Measurements from ENCODE around the gene SPANXN4. TPM values are rescaled to one million over a fixed set of nuclear protein-coding genes. Genes with fewer than 3 reads are reported as not detected.

The SPANXN4 gene
- total RNA-seq, 1 donor from 2014 or later: not detected

- no peak overlapping the region for H3K4me3 Mint-ChIP-seq (ENCODE audit: unreplicated experiment)
- no peaks in the 10 kb centered on the region for H3K27me3 Mint-ChIP-seq (ENCODE audit: low read depth, unreplicated experiment)
- H3K27ac ChIP-seq (ENCODE audit: low read depth, low read length): no peak overlapping the region
- H3K4me3 ChIP-seq (ENCODE audit: insufficient read depth, low read depth, low read length): no peak overlapping the region
- no peak for TF ChIP-seq CTCF (IDR thresholded peaks at IDR 0.05; ENCODE audit: insufficient read depth, low read depth, low read length)
- TF ChIP-seq EZH2 (IDR thresholded peaks at IDR 0.05; ENCODE audit: insufficient read depth, low read length): no peak
- H3K9me3 Mint-ChIP-seq (ENCODE audit: unreplicated experiment): no peaks in the 10 kb centered on the region
- no peaks in the 10 kb centered on the region for H3K9me3 ChIP-seq (ENCODE audit: insufficient read depth, low read depth, low read length)
- FAIRE-seq (peak; percentile 52), DNase-seq (ENCODE audit: low read depth) (no peak)
- no peaks in the 10 kb centered on the region for H4K20me1 ChIP-seq (ENCODE audit: insufficient read depth, low read length)
- no peak overlapping the region for H3K9ac ChIP-seq (ENCODE audit: low read length)
- H2AFZ ChIP-seq (ENCODE audit: low read depth, low read length): no peak overlapping the region
- H3K4me1 Mint-ChIP-seq (ENCODE audit: low read depth, unreplicated experiment): no peaks in the 10 kb centered on the region
- no peaks in the 10 kb centered on the region for H3K4me1 ChIP-seq (ENCODE audit: insufficient read depth, low read length)
- H3K79me2 ChIP-seq (ENCODE audit: insufficient read depth, low read length): no peaks in the 10 kb centered on the region
- no peaks in the 10 kb centered on the region for H3K36me3 ChIP-seq (ENCODE audit: insufficient read depth, low read length)
- H3K27me3 ChIP-seq (ENCODE audit: insufficient read depth, low read length): no peaks in the 10 kb centered on the region
- H3K27ac Mint-ChIP-seq (ENCODE audit: unreplicated experiment): no peak overlapping the region
- H3K36me3 Mint-ChIP-seq (ENCODE audit: low read depth, unreplicated experiment): no peaks in the 10 kb centered on the region
- no peak overlapping the region for H3K4me2 ChIP-seq (ENCODE audit: low read length)
Measured at GRCh38 chrX:143017272-143017671, 8.5 kb upstream of the SPANXN4 start.

- Mint-ChIP-seq H3K27ac (ENCODE audit: unreplicated experiment) (no peak overlapping the region), H3K36me3 (ENCODE audit: low read depth, unreplicated experiment) (no peaks in the 10 kb centered on the region), H3K9me3 (ENCODE audit: unreplicated experiment) (no peaks in the 10 kb centered on the region), H3K27me3 (ENCODE audit: low read depth, unreplicated experiment) (peaks cover 8% of the 10 kb centered on the region), H3K4me3 (ENCODE audit: unreplicated experiment) (no peak overlapping the region), H3K4me1 (ENCODE audit: low read depth, unreplicated experiment) (no peaks in the 10 kb centered on the region)
- Histone ChIP-seq H3K79me2 (ENCODE audit: insufficient read depth, low read length) (no peaks in the 10 kb centered on the region), H3K27ac (ENCODE audit: low read depth, low read length) (no peak overlapping the region), H2AFZ (ENCODE audit: low read depth, low read length) (no peak overlapping the region), H3K36me3 (ENCODE audit: insufficient read depth, low read length) (no peaks in the 10 kb centered on the region), H3K9ac (ENCODE audit: low read length) (no peak overlapping the region), H3K27me3 (ENCODE audit: insufficient read depth, low read length) (no peaks in the 10 kb centered on the region), H3K4me3 (ENCODE audit: insufficient read depth, low read depth, low read length) (no peak overlapping the region), H3K9me3 (ENCODE audit: insufficient read depth, low read depth, low read length) (no peaks in the 10 kb centered on the region), H4K20me1 (ENCODE audit: insufficient read depth, low read length) (no peaks in the 10 kb centered on the region), H3K4me2 (ENCODE audit: low read length) (no peak overlapping the region), H3K4me1 (ENCODE audit: insufficient read depth, low read length) (no peaks in the 10 kb centered on the region)
- FAIRE-seq (no peak), DNase-seq (ENCODE audit: low read depth) (no peak)
- TF ChIP-seq CTCF (IDR thresholded peaks at IDR 0.05; ENCODE audit: insufficient read depth, low read depth, low read length) (no peak), EZH2 (IDR thresholded peaks at IDR 0.05; ENCODE audit: insufficient read depth, low read length) (no peak)
Measured at GRCh38 chrX:143027275-143027674, 1.5 kb downstream of the SPANXN4 start.

- DNase-seq (ENCODE audit: low read depth) (no peak), FAIRE-seq (peak; percentile 93)
- no peaks in the 10 kb centered on the region for H3K9me3 ChIP-seq (ENCODE audit: insufficient read depth, low read depth, low read length)
- no peaks in the 10 kb centered on the region for H4K20me1 ChIP-seq (ENCODE audit: insufficient read depth, low read length)
- H3K4me2 ChIP-seq (ENCODE audit: low read length): no peak overlapping the region
- no peak overlapping the region for H3K4me3 Mint-ChIP-seq (ENCODE audit: unreplicated experiment)
- no peaks in the 10 kb centered on the region for H3K36me3 ChIP-seq (ENCODE audit: insufficient read depth, low read length)
- no peaks in the 10 kb centered on the region for H3K27me3 ChIP-seq (ENCODE audit: insufficient read depth, low read length)
- no peaks in the 10 kb centered on the region for H3K79me2 ChIP-seq (ENCODE audit: insufficient read depth, low read length)
- TF ChIP-seq EZH2 (IDR thresholded peaks at IDR 0.05; ENCODE audit: insufficient read depth, low read length) (no peak), CTCF (IDR thresholded peaks at IDR 0.05; ENCODE audit: insufficient read depth, low read depth, low read length) (no peak)
- H3K4me1 Mint-ChIP-seq (ENCODE audit: low read depth, unreplicated experiment): no peaks in the 10 kb centered on the region
- H3K36me3 Mint-ChIP-seq (ENCODE audit: low read depth, unreplicated experiment): no peaks in the 10 kb centered on the region
- H3K27ac Mint-ChIP-seq (ENCODE audit: unreplicated experiment): no peak overlapping the region
- H3K4me1 ChIP-seq (ENCODE audit: insufficient read depth, low read length): no peaks in the 10 kb centered on the region
- H3K9ac ChIP-seq (ENCODE audit: low read length): no peak overlapping the region
- no peak overlapping the region for H2AFZ ChIP-seq (ENCODE audit: low read depth, low read length)
- no peak overlapping the region for H3K27ac ChIP-seq (ENCODE audit: low read depth, low read length)
- H3K4me3 ChIP-seq (ENCODE audit: insufficient read depth, low read depth, low read length): no peak overlapping the region
- H3K9me3 Mint-ChIP-seq (ENCODE audit: unreplicated experiment): no peaks in the 10 kb centered on the region
- H3K27me3 Mint-ChIP-seq (ENCODE audit: low read depth, unreplicated experiment): no peaks in the 10 kb centered on the region
Measured at GRCh38 chrX:143047511-143047910, 21.8 kb downstream of the SPANXN4 start.

All from astrocyte (in vitro differentiated cells and primary cell).